NCI-H2029 treated with DMSO at 0.1 percent for 48 hours (cell line): Measurements from ENCODE around the gene FA2H.
A peak's percentile ranks its signal among the peaks of the same experiment; 100 is the strongest.
"Not testable (repeated sequence)": the region's sequence is repeated elsewhere in the genome, so short reads cannot be mapped to it uniquely, and the experiment has no call there.

ENCODE experiments used
- DNase-seq: peaks from one replicate; lab custom pipeline; 2025; lab: John Stamatoyannopoulos, UW

The FA2H gene

GRCh38 chr16:74680681-74681080 is 93.9 kb downstream of the FA2H start:
- no peak for DNase-seq

- DNase-seq, result no peak
Measured at GRCh38 chr16:74679983-74680382, 94.6 kb downstream of the FA2H start.

GRCh38 chr16:74677868-74678267 is 96.8 kb downstream of the FA2H start:
- DNase-seq, result no peak

- no peak for DNase-seq
Measured at GRCh38 chr16:74673876-74674275, 100.7 kb downstream of the FA2H start.

- DNase-seq, result not testable (repeated sequence)
Measured at GRCh38 chr16:74668877-74669276, 105.7 kb downstream of the FA2H start.

- DNase-seq, result no peak
Measured at GRCh38 chr16:74667255-74667700, 107.3 kb downstream of the FA2H start.

- peak; percentile 69 for DNase-seq
Measured at GRCh38 chr16:74666425-74667254, 108.0 kb downstream of the FA2H start, which contains the start of gene RFWD3. Gene RFWD3 (minus strand): TSS chr16:74666877. CDS start chr16:74661449, 5,428 bp downstream.

- DNase-seq, result no peak
Measured at GRCh38 chr16:74666010-74666421, 108.6 kb downstream of the FA2H start.
